ENCODE results near the gene VDAC2. TPM values are rescaled to one million over a fixed set of nuclear protein-coding genes. Genes with fewer than 3 reads are reported as not detected.
"Not testable (repeated sequence)": the region's sequence is repeated elsewhere in the genome, so short reads cannot be mapped to it uniquely, and the experiment has no call there.

VDAC2 gene
- total RNA-seq, 1 experiment from 2014 or later = 200 TPM

DNA sequence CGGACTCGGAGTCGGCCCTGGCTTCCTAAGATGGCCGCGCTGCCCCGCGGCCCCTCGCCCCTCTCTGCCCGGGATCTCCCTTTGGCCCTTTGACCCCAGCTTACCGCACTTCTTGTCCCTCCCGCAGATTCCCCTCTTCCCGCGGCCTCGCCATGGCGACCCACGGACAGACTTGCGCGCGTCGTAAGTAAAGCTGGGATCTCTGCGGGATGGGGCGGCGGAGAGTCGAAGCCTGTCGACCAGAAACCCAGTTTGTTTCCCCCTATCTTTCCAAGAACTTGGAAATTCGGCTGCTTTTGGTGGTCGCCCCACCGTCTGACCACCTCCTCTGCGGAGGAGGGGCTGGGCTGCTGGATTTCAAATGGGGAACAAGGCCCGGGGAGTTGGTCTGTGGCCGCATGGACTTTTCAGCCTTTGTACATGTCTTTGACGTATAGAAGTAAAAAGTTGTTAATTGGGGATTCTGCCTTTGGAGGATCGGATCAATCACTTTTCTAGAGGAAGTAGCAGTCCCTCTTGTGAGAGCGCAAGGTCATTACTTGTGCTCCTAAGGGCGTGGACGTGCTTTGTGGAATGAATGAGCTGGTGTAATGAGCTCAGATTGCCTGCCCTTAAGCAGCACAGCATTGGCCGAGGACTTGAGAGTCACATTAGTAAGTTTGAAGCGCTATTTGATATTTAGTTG, 553 bp downstream of the VDAC2 start:
- Histone ChIP-seq H3K36me3 (peaks cover 53% of the 10 kb centered on the region), H3K4me3 (peak overlapping the region; percentile 98), H3K27me3 (no peaks in the 10 kb centered on the region), H3K9me3 (no peaks in the 10 kb centered on the region)
- DNase-seq = peak; percentile 50

GRCh38 chr10:75212343-75212742, 1.7 kb downstream of the VDAC2 start:
- H3K36me3 ChIP-seq = peaks cover 65% of the 10 kb centered on the region

GRCh38 chr10:75220274-75220673, 9.7 kb downstream of the VDAC2 start:
- Histone ChIP-seq H3K27me3 (no peaks in the 10 kb centered on the region), H3K9me3 (no peaks in the 10 kb centered on the region), H3K36me3 (peaks cover 98% of the 10 kb centered on the region), H3K4me3 (no peak overlapping the region)
- DNase-seq = no peak

More at GRCh38 chr10:75212343-75212742, 1.7 kb downstream of the VDAC2 start:
- no peak for DNase-seq
- peak overlapping the region; percentile 98 for H3K4me3 ChIP-seq
- no peaks in the 10 kb centered on the region for H3K27me3 ChIP-seq
- no peaks in the 10 kb centered on the region for H3K9me3 ChIP-seq

- H3K27me3 ChIP-seq, DNase-seq, H3K9me3 ChIP-seq, H3K4me3 ChIP-seq: not testable (repeated sequence)
- peaks cover 95% of the 10 kb centered on the region for H3K36me3 ChIP-seq
Measured at GRCh38 chr10:75221492-75221891, 10.9 kb downstream of the VDAC2 start.

DNA sequence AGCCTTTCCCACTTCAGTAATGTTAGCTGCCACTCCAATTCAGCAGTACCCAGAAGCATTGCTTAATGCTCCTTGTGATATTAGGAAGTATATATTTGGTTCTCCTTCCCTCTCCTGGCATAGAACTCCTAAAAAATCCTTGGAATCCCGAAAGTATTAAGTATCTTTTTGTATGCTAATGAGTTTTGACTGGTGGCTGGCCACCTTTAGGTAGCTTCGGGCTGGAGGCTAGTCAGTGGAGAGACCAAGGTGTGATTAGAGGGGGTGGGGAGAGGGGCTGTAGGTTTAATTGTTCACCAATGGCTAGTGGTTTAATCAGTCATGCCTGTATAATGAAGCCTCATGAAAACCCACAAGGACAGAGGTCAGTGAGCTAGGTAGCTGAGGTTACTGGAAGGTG, 12.9 kb downstream of the VDAC2 start:
- no peak overlapping the region for H3K4me3 ChIP-seq
- DNase-seq = no peak
- no peaks in the 10 kb centered on the region for H3K27me3 ChIP-seq
- H3K9me3 ChIP-seq = no peaks in the 10 kb centered on the region
- H3K36me3 ChIP-seq = peaks cover 96% of the 10 kb centered on the region

GRCh38 chr10:75226095-75226494, 15.5 kb downstream of the VDAC2 start:
- Histone ChIP-seq H3K4me3 (no peak overlapping the region), H3K36me3 (peaks cover 96% of the 10 kb centered on the region), H3K9me3 (no peaks in the 10 kb centered on the region), H3K27me3 (no peaks in the 10 kb centered on the region)
- no peak for DNase-seq

DNA sequence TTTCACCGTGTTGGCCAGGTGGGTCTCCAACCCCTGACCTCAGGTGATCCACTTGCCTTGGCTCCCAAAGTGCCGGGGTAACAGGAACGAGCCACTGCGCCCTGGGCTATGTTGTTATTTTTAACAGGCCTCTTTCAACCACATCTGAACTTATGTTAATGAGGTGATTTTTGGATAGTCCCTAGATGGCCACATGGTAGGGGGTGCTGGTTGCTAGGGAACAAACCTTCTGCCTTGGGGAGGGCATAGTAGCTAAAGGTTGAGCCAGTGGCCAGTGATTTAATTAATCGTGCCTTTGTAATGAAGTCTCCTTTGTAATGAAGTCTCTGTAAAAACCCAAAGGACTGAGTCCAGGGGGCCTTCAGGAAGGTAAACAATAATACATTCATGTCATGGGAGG, 16.1 kb downstream of the VDAC2 start:
- peaks cover 96% of the 10 kb centered on the region for H3K36me3 ChIP-seq
- no peak for DNase-seq
- H3K27me3 ChIP-seq = no peaks in the 10 kb centered on the region
- H3K9me3 ChIP-seq = no peaks in the 10 kb centered on the region
- H3K4me3 ChIP-seq = no peak overlapping the region

GRCh38 chr10:75228278-75228677, 17.7 kb downstream of the VDAC2 start:
- no peak for DNase-seq
- H3K36me3 ChIP-seq = peaks cover 92% of the 10 kb centered on the region
- H3K9me3 ChIP-seq = no peaks in the 10 kb centered on the region
- no peak overlapping the region for H3K4me3 ChIP-seq
- H3K27me3 ChIP-seq = no peaks in the 10 kb centered on the region

DNA sequence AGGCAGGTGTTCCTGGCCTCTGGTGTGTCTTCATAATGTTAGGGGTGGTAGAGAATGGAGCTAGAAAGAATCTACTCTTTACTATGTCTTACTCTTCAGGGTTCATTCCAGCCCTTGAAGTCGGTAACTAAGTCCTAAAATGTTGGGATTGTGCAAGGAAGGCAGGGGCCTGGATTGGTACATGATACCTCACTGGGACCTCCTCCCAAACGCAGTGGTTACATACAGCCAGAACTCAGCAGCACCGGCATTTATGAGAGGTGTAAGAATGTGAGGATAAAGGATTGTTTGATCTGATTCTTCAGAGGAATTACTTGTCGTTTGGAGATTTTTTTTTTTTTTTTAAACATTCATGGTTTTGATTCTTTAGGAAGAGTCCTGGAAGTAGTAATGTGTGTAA, 18.2 kb downstream of the VDAC2 start:
- Histone ChIP-seq H3K4me3 (no peak overlapping the region), H3K27me3 (no peaks in the 10 kb centered on the region), H3K9me3 (no peaks in the 10 kb centered on the region), H3K36me3 (peaks cover 86% of the 10 kb centered on the region)
- no peak for DNase-seq

GRCh38 chr10:75229971-75230370, 19.4 kb downstream of the VDAC2 start:
- no peaks in the 10 kb centered on the region for H3K27me3 ChIP-seq
- H3K36me3 ChIP-seq = peaks cover 75% of the 10 kb centered on the region
- H3K4me3 ChIP-seq = no peak overlapping the region
- no peak for DNase-seq
- H3K9me3 ChIP-seq = no peaks in the 10 kb centered on the region

- H3K27me3 ChIP-seq = no peaks in the 10 kb centered on the region
- peak; percentile 82 for DNase-seq
- H3K36me3 ChIP-seq = peaks cover 70% of the 10 kb centered on the region
- H3K4me3 ChIP-seq = no peak overlapping the region
- H3K9me3 ChIP-seq = no peaks in the 10 kb centered on the region
Measured at GRCh38 chr10:75230600-75231038, 20.0 kb downstream of the VDAC2 start.

DNA sequence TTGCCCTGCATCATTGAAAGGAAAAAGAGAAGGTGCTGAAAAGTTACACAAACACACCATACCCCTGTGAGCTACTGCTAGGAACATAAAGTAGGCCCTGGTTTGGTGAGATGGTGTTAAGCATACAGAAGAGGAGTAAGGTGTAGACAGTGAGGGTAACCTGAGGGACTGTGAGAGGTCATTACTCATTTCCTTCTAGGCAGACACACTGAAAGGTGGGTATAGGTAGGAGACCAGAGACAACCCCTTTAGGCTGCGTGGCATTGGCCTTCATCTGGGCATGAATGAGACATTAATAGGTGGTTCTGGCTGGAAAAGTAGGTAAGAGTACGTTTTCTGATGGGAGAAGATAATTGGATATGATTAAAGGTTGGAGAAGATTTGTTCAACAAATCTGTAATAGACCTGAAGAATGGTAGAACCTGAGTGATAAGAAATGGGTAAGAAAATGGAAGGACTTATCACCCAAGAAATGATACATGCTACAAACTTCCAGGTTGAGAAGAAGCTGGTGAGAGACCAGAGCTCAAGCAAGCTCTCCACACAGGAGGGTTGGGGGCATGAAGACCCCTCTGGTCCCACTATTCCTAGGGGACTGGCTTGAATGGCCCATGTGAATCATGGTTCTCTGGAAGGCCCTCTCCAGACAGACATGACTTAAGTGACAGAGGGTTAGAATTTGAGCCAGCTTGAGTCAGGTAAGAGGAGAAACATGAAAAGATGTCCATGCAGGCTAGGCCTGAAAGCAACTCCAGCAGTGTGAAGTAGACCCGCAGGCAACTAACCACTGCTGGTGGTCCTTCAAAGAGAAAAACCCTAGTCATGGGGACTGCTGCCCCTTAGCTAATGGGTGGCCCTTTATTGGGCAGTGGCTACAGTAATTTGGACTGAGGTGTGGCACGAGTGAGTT, 21.3 kb downstream of the VDAC2 start:
- Histone ChIP-seq H3K9me3 (no peaks in the 10 kb centered on the region), H3K36me3 (peaks cover 58% of the 10 kb centered on the region)
- no peak for DNase-seq

GRCh38 chr10:75233444-75234016, 22.9 kb downstream of the VDAC2 start:
- DNase-seq = peak; percentile 13
- Histone ChIP-seq H3K4me3 (no peak overlapping the region), H3K9me3 (no peaks in the 10 kb centered on the region), H3K27me3 (no peaks in the 10 kb centered on the region), H3K36me3 (peaks cover 42% of the 10 kb centered on the region)

More for the DNA sequence above, 21.3 kb downstream of the VDAC2 start:
- no peaks in the 10 kb centered on the region for H3K27me3 ChIP-seq
- no peak overlapping the region for H3K4me3 ChIP-seq

DNA sequence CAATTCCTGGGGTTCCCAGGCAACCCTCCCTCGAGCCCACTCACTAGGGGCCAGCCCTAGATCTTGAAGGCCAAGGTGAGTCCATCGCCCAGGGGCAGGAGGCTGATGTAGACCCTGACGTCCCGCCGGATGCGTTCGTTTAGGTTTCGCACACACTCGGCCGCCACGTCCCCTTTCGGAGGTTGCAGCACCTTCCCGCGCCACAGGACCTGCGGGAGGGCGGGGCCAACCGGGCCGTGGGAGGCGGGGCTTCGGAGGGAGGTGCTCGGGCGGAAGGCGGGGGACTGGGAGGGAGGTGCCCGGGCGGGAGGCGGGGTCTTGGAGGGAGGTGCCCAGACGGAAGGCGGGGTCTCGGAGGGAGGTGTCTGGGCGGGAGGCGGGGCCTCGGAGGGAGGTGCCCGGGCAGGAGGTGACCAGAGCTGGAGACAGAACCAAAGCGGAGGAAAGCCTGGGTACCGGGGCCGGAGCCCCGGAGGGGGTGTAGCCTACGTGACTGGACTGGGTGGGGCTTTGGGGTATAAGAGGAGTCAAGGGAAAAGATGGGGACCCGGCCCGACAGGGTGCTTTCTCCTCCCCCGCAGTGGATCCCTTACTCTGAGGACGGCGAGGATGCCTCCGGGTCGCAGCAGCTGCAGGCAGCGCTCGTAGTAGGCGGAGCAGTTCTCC, 23.6 kb downstream of the VDAC2 start:
- Histone ChIP-seq H3K4me3 (peak overlapping the region; percentile 57), H3K27me3 (no peaks in the 10 kb centered on the region), H3K9me3 (no peaks in the 10 kb centered on the region), H3K36me3 (peaks cover 37% of the 10 kb centered on the region)
- peak; percentile 90 for DNase-seq

- H3K36me3 ChIP-seq = peaks cover 30% of the 10 kb centered on the region
- no peaks in the 10 kb centered on the region for H3K9me3 ChIP-seq
- peak overlapping the region; percentile 57 for H3K4me3 ChIP-seq
- no peaks in the 10 kb centered on the region for H3K27me3 ChIP-seq
- DNase-seq = peak; percentile 16
Measured at GRCh38 chr10:75234683-75235374, 24.2 kb downstream of the VDAC2 start.

Measured in MG63 (cell line).